NB4 (cell line): ENCODE measurements around the gene PODXL.

Experiments
- CTCF ChIP-seq: IDR thresholded peaks from one replicate; pipeline ENCODE4 v1.5.1; 2012; ENCODE audit warnings: low read depth, low read length
- POLR2A ChIP-seq: IDR thresholded peaks from 2 replicates; pipeline ENCODE4 v1.6.1; 2011; ENCODE audit warnings: mild to moderate bottlenecking; ENCODE audit not compliant: insufficient read length; ENCODE audit errors: extremely low read depth
- TF ChIP-seq, protein P1 (sequence below): IDR thresholded peaks from 2 replicates; pipeline ENCODE4 v1.6.1; 2011; ENCODE audit warnings: low read depth, low read length

GRCh38 chr7:131482800-131483199 is 73.6 kb downstream of the PODXL start:
- TF ChIP-seq CTCF (no peak), POLR2A (no peak)
- TF ChIP-seq, protein P1, sequence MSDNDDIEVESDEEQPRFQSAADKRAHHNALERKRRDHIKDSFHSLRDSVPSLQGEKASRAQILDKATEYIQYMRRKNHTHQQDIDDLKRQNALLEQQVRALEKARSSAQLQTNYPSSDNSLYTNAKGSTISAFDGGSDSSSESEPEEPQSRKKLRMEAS = no peak
